GM18907 (cell line): ENCODE results near the gene ROBO2.

Source experiments
- ATAC-seq: cut with Tn5 transposase; IDR thresholded peaks from one replicate; pipeline ENCODE4 v1.9.1; 2021; ENCODE audit warnings: mild to moderate bottlenecking, moderate library complexity; ENCODE audit not compliant: unreplicated experiment

The ROBO2 gene

DNA sequence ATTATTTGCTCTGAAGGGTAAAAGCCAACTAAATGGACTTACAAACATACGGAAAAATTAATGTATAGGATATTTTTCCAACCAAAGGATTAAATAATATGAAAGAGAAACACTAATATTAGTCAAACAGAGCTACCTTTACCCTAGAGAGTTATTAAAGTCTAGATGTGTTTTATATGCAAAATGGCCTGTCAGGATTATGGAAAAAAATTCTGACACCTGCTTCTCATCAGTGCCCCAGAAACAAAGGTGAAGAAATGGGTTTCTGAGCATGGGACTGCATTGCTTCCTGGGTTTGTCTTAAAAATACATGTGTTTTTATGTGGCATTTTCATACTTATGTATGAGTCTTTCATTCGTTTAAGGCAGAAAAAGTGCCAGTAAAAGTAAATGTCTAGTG lies 148.3 kb downstream of the ROBO2 start:
- no peak for ATAC-seq

GRCh38 chr3:77189258-77189657 lies 149.4 kb downstream of the ROBO2 start:
- no peak for ATAC-seq

- ATAC-seq, result no peak
These were observed 149.8 kb downstream of the ROBO2 start for GRCh38 chr3:77189684-77190083.

GRCh38 chr3:77190374-77190773 lies 150.5 kb downstream of the ROBO2 start:
- ATAC-seq, result no peak

DNA sequence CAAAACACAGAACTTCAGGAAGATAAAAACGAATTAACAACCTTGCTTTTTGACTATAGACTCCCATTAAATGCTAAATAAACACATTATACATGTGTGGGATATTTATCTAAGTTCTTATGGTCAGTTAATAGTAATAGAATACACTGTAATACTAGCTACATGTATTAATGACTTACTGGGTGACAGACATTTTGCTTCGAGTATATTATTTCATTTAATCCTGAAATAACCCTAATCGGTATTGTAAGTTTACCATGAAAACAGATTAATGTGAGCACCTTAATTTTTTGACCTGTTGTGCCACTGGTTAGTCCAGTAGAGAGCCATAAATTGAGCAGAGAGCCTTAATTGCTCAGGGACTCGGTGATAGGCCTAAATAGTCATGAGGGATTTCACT lies 151.1 kb downstream of the ROBO2 start:
- ATAC-seq, result no peak

- ATAC-seq, result no peak
These were observed 151.7 kb downstream of the ROBO2 start for GRCh38 chr3:77191640-77192039.

DNA sequence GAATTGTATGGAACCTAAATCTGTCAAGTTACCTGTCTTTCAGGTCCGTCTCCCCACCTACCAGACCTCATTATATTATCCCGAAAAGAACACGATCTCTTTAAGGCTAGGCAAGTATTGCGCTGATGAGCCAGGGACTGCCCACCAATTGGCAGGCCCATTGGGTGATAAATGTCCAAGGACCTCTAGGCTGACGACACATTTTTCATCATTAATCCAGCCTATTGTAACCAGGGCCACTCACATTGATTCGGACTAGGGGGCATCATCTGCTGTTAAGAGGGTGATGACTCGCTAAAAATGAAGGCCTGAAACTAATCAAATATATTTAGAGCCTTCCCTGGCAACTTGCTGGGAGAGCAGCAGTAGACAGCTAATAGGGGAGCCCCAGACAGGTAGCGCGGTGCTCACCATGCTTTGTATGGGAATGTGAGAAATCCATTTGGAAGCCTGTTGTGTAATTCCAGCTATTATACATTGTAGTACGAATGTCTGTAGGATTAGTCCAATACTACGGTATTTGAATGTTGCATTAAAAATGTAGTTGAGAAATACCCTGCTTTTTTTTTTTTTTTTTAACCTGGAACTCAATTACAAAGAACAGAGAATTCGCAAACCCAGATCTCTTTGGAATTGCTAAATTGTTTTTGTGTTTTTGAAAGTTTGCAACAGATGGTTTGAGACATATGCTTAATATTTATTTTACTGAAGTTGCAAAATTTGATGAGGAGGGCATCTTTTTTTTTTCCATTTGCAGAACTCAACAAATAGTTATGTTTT lies 156.1 kb downstream of the ROBO2 start:
- no peak for ATAC-seq

- no peak for ATAC-seq
These were observed 157.5 kb downstream of the ROBO2 start for GRCh38 chr3:77197408-77197807.

- ATAC-seq, result no peak
These were observed 164.0 kb downstream of the ROBO2 start for GRCh38 chr3:77203851-77204250.

GRCh38 chr3:77204788-77205187 lies 164.9 kb downstream of the ROBO2 start:
- ATAC-seq, result no peak

- ATAC-seq, result no peak
These were observed 167.9 kb downstream of the ROBO2 start for GRCh38 chr3:77207753-77208152.

DNA sequence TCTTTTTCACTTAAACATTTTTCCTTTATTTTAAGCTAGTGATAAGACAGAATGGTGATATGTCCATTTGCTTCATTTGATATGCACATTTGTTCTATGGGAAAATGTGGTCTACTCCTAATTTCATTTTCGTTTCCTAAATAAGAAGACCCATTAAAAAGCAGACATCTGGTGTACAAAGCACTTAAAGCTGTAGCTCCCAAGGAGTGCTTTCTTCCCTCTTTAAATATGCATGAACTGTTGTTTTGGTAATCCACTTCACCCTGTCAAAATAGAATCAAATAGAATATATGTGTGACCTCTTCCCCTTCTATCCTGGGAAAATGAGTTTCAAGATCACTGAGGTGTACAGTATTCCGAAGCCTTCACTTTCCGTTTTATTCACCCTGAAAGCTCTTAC lies 182.8 kb downstream of the ROBO2 start:
- ATAC-seq, result no peak

DNA sequence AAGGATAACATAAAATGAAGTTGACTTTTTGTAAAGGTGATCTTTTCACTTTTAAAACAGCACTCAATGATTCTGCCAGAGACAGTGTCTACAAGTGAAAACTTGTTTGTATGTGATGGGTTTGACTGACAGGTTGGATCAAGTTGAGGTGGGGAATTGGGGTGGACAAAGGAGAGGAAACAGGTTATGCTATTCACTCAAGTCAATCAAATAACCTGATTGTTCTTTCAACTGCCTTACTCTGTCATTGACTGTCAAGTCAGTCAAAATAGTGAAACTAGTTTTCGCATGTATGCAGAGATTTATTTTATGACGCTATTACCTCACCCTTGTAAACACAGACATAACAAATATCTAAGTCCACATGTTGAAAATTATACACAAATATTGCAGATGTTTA lies 187.7 kb downstream of the ROBO2 start:
- no peak for ATAC-seq

DNA sequence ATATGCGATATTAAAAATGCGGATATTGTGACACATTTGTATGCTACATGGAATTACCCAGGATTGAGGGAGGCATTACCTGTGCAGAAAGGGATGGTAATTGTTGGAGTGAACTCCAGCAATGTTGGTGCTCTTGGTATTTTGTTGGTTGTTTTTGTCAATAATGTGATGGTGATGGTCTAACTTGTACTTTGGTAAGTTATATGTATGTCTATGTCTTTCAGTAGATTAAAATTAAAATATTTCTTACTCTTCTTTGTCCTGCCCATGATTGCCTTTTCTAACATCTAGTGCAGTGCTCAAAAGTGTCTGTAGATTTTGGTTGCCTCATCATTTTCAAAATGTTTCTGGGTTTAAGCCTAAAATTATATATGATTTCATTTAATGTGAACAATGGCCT lies 192.7 kb downstream of the ROBO2 start:
- ATAC-seq, result no peak

GRCh38 chr3:77234004-77234403 lies 194.1 kb downstream of the ROBO2 start:
- no peak for ATAC-seq

- no peak for ATAC-seq
These were observed 196.2 kb downstream of the ROBO2 start for GRCh38 chr3:77236118-77236517.

GRCh38 chr3:77240072-77240650 lies 200.3 kb downstream of the ROBO2 start:
- ATAC-seq, result no peak

DNA sequence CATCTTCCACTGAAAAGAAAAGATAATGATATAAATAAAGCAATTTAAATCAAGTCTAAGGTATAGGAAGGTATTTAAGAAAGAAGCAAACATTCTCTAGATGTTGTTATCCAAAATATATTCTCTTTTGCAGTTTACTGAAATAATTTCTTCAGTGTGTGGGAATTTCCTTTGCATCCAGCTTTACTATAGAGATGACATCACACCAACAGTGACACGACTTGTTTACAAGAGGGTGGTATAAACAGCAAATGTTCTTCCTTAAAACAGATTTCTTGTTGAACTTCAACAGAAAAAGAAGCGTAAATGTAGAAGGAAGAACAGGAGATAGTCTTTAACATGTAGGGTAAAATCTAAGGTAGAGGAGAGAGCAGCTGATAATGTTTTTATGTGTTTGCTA lies 202.5 kb downstream of the ROBO2 start:
- ATAC-seq, result no peak

- ATAC-seq, result no peak
These were observed 205.1 kb downstream of the ROBO2 start for GRCh38 chr3:77244981-77245380.

GRCh38 chr3:77247061-77247460 lies 207.2 kb downstream of the ROBO2 start:
- no peak for ATAC-seq

- ATAC-seq, result no peak
These were observed 207.9 kb downstream of the ROBO2 start for GRCh38 chr3:77247817-77248216.

GRCh38 chr3:77248420-77248819 lies 208.5 kb downstream of the ROBO2 start:
- ATAC-seq, result no peak

DNA sequence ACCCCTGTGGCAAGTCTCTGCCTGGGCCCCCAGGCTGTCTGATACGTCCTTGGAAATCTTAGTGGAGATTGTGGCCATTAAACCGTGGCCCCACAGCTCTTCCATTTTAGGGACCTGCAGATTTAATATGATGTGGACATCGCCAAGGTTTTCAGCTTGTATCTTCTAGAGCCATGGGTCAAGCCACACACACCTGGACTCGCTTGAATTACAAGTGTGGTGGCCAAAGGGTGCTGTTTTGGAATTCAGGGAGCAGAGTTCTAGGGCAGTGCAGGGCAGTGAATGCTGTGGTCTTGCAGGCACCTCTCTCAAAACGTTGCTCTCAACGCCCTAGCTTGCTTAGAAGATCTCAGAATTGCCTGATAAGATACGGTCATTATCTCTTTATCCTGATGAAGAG lies 211.2 kb downstream of the ROBO2 start:
- ATAC-seq, result no peak
